SU-DHL-6 (cell line): Measurements from ENCODE around the gene ADARB2.

Experiments used
- CTCF ChIP-seq: fragments of 200-600 bp; sonication (generic); IDR thresholded peaks from one replicate; pipeline ENCODE4 v1.5.1; 2017; ENCODE audit warnings: antibody characterized with exemption, mild to moderate bottlenecking, low read length, moderate library complexity; ENCODE audit not compliant: insufficient read depth, poor library complexity, severe bottlenecking
- EZH2phosphoT487 ChIP-seq: fragments of 200-600 bp; sonication (generic), shearing (Covaris generic); conservative IDR thresholded peaks from 2 replicates; pipeline ENCODE4 v1.6.1; 2018; ENCODE audit warnings: mild to moderate bottlenecking, antibody characterized with exemption, low read length, moderate library complexity, mixed read lengths

- TF ChIP-seq CTCF (no peak), EZH2phosphoT487 (no peak)
These were observed 222.1 kb downstream of the ADARB2 start for GRCh38 chr10:1515121-1515779.
